Prostate gland (tissue), 2 donors: ENCODE measurements around the gene DNASE1L2.

Source experiments
- CTCF ChIP-seq, 4 experiments: fragments of 200-600 bp in 2 of 4; fragments of 450-650 bp in 2 of 4; sonication (generic) in 2 of 4; IDR thresholded peaks; 1 replicate in 3 of 4; 2 replicates in 1 of 4; pipeline ENCODE4 v1.5.1; 2016 to 2019; ENCODE audit warnings: antibody characterized with exemption in 4 of 4, mild to moderate bottlenecking in 2 of 4, moderate library complexity in 2 of 4
- POLR2A ChIP-seq: fragments of 450-650 bp; IDR thresholded peaks from one replicate; pipeline ENCODE4 v1.6.1; 2016; ENCODE audit warnings: antibody characterized with exemption, mild to moderate bottlenecking
- POLR2AphosphoS5 ChIP-seq: sonication (generic); formaldehyde crosslinking; IDR thresholded peaks from one replicate; pipeline ENCODE4 v1.6.1; 2017; ENCODE audit warnings: antibody characterized with exemption

DNA sequence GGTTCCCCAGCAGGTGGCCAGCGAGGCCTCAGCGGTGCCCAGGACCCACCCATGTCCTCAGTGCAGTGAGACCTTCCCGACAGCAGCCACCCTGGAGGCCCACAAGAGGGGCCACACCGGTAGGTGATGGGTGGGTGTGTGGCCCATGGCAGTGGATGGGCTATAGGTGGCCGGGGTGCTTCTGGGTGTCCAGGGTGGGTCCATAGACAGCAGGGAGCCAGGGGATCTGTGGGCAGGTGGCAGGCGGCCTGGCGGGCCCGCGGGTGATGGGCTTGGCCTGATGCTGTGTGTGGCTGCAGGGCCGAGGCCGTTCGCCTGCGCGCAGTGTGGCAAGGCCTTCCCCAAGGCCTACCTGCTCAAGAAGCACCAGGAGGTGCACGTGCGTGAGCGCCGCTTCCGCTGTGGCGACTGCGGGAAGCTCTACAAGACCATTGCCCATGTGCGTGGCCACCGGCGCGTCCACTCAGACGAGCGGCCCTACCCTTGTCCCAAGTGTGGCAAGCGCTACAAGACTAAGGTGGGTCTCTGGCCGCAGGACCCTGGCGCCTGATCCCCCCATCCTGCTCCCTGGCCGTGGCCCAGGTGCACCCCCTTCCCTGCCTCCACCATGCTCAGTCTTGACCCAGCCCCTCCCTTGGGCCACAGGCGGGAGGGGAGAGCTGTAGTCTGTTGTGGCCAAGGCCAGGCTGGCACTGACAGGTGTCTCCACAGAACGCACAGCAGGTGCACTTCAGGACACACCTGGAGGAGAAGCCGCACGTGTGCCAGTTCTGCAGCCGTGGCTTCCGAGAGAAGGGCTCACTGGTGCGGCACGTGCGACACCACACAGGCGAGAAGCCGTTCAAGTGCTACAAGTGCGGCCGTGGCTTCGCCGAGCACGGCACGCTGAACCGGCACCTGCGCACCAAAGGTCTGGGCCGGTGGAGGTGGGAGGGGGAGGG lies 2.1 kb upstream of the DNASE1L2 start:
- no peak for TF ChIP-seq CTCF (IDR thresholded peaks at IDR 0.05)
- no peak for TF ChIP-seq POLR2AphosphoS5
- no peak for TF ChIP-seq POLR2A
